ENCODE results near the gene COL5A1. TPM values are rescaled to one million over a fixed set of nuclear protein-coding genes. Genes with fewer than 3 reads are reported as not detected.

COL5A1 gene
- polyA plus RNA-seq, 3 donors = 0.01 TPM; not detected in 2

GRCh38 chr9:134756098-134756497 is 114.5 kb downstream of the COL5A1 start:
- no peaks in the 10 kb centered on the region for H3K27me3 ChIP-seq (ENCODE audit: control insufficient read depth in 2 of 2, insufficient read depth in 2 of 2, low read length in 2 of 2)
- Mint-ChIP-seq H3K27ac (peak overlapping the region in 1 of 7 donors; percentile 43), H3K4me3 (no peak overlapping the region), H3K27me3 (ENCODE audit: low read depth in 3 of 3) (peaks cover 2 to 5% (median 2%) of the 10 kb centered on the region in 3 donors), H3K36me3 (no peaks in the 10 kb centered on the region), H3K9me3 (peaks cover 0 to 11% (median 5%) of the 10 kb centered on the region in 7 donors), H3K4me1 (no peaks in the 10 kb centered on the region)
- H3K36me3 ChIP-seq (replicated peaks in 1 of 2; ENCODE audit: control insufficient read depth in 1 of 2, insufficient read depth in 2 of 2, low read length in 2 of 2) = no peaks in the 10 kb centered on the region
- 98% methylated on average over 10 of the region's 10 CpGs for WGBS (ENCODE audit: insufficient coverage)
- peaks cover 0 to 14% of the 10 kb centered on the region in 2 donors for H3K9me3 ChIP-seq (replicated peaks in 1 of 2; ENCODE audit: control insufficient read depth in 1 of 2, insufficient read depth in 1 of 2, low read length in 2 of 2)
- H2AFZ ChIP-seq (ENCODE audit: insufficient read depth, low read depth, low read length, poor library complexity, severe bottlenecking) = no peak overlapping the region
- H3K4me3 ChIP-seq (replicated peaks in 1 of 3; ENCODE audit: low read depth in 2 of 3, low read length in 3 of 3) = no peak overlapping the region
- no peak overlapping the region for H3K9ac ChIP-seq (ENCODE audit: insufficient read depth, low read length, poor library complexity, severe bottlenecking)
- intact Hi-C loops (cut with micrococcal nuclease) = no loop called here
- no peak for DNase-seq
- TF ChIP-seq, protein P1, sequence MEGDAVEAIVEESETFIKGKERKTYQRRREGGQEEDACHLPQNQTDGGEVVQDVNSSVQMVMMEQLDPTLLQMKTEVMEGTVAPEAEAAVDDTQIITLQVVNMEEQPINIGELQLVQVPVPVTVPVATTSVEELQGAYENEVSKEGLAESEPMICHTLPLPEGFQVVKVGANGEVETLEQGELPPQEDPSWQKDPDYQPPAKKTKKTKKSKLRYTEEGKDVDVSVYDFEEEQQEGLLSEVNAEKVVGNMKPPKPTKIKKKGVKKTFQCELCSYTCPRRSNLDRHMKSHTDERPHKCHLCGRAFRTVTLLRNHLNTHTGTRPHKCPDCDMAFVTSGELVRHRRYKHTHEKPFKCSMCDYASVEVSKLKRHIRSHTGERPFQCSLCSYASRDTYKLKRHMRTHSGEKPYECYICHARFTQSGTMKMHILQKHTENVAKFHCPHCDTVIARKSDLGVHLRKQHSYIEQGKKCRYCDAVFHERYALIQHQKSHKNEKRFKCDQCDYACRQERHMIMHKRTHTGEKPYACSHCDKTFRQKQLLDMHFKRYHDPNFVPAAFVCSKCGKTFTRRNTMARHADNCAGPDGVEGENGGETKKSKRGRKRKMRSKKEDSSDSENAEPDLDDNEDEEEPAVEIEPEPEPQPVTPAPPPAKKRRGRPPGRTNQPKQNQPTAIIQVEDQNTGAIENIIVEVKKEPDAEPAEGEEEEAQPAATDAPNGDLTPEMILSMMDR (IDR thresholded peaks at IDR 0.05) = no peak
- H4K20me1 ChIP-seq (ENCODE audit: insufficient read depth, low read length) = no peaks in the 10 kb centered on the region
- H3K79me2 ChIP-seq (ENCODE audit: insufficient read depth, low read length) = no peaks in the 10 kb centered on the region
- no peaks in the 10 kb centered on the region for H3K4me1 ChIP-seq (ENCODE audit: control insufficient read depth in 1 of 2, insufficient read depth in 2 of 2, low read length in 2 of 2)
- no peak overlapping the region for H3K4me2 ChIP-seq (replicated peaks; ENCODE audit: extremely low read depth, low read length, poor library complexity, severe bottlenecking)
- no peak overlapping the region for H3K27ac ChIP-seq (ENCODE audit: low read depth in 1 of 2, low read length in 2 of 2)

DNA sequence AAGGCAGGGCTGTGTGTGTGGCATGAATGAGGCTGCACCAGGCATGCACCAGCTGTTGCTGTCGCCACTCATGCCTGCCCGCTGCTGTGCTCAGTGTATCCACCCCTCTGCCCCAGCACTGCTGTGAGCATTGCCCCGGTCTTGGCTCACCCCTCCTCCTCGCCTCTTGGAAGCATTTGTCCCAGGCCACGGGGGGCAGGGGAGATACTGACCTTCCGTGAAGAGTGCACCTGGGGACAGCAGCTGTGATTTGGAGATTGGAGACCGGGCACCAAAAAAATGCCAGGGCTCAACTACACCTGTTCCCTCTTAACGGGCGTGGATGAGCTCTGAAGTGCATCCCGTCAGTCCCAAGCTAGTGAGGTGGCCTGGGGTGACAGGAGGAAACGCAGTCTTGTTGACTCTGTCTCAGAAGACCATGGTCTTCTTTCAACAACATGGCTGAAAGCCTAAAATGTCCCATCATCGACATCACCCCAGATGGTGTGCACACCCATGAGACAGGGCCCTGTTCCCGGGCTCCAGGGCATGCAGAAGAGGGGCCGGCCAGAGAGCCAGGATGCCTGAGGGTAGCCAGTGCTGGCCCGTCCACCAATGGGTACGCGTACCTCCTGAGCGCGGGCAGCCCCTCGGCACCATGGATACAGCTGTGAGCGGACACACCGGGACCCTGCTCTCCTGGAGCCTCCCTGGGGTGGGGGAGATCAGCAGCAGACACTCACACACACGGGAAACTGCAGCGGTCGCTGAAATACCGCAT is 115.8 kb downstream of the COL5A1 start:
- Histone ChIP-seq H3K9me3 (replicated peaks in 1 of 2; ENCODE audit: control insufficient read depth in 1 of 2, insufficient read depth in 1 of 2, low read length in 2 of 2) (peaks cover 0 to 14% of the 10 kb centered on the region in 2 donors), H3K36me3 (replicated peaks in 1 of 2; ENCODE audit: control insufficient read depth in 1 of 2, insufficient read depth in 2 of 2, low read length in 2 of 2) (no peaks in the 10 kb centered on the region), H3K27ac (ENCODE audit: low read depth in 1 of 2, low read length in 2 of 2) (no peak overlapping the region), H3K79me2 (ENCODE audit: insufficient read depth, low read length) (no peaks in the 10 kb centered on the region), H3K9ac (ENCODE audit: insufficient read depth, low read length, poor library complexity, severe bottlenecking) (no peak overlapping the region), H3K4me1 (ENCODE audit: control insufficient read depth in 1 of 2, insufficient read depth in 2 of 2, low read length in 2 of 2) (no peaks in the 10 kb centered on the region), H3K4me3 (replicated peaks in 1 of 3; ENCODE audit: low read depth in 2 of 3, low read length in 3 of 3) (no peak overlapping the region), H3K27me3 (ENCODE audit: control insufficient read depth in 2 of 2, insufficient read depth in 2 of 2, low read length in 2 of 2) (no peaks in the 10 kb centered on the region), H2AFZ (ENCODE audit: insufficient read depth, low read depth, low read length, poor library complexity, severe bottlenecking) (no peak overlapping the region), H4K20me1 (ENCODE audit: insufficient read depth, low read length) (no peaks in the 10 kb centered on the region), H3K4me2 (replicated peaks; ENCODE audit: extremely low read depth, low read length, poor library complexity, severe bottlenecking) (no peak overlapping the region)
- Mint-ChIP-seq H3K27me3 (ENCODE audit: low read depth in 3 of 3) (peaks cover under 1 to 5% (median 2%) of the 10 kb centered on the region in 3 donors), H3K4me3 (no peak overlapping the region), H3K27ac (no peak overlapping the region), H3K4me1 (no peaks in the 10 kb centered on the region), H3K9me3 (peaks cover 0 to 11% (median 7%) of the 10 kb centered on the region in 7 donors), H3K36me3 (no peaks in the 10 kb centered on the region)
- TF ChIP-seq, protein P1 (IDR thresholded peaks at IDR 0.05) = no peak
- intact Hi-C loops (cut with micrococcal nuclease) = no loop called here
- WGBS (ENCODE audit: insufficient coverage) = 96% methylated on average over 18 of the region's 26 CpGs
- DNase-seq = no peak

Measured in CD14-positive monocyte (primary cell).